GM19452 (cell line): ENCODE results near the gene EFCAB13.
"Not testable (repeated sequence)": the region's sequence is repeated elsewhere in the genome, so short reads cannot be mapped to it uniquely, and the experiment has no call there.

Experiments used
- ATAC-seq: cut with Tn5 transposase; IDR thresholded peaks from one replicate; pipeline ENCODE4 v1.9.1; 2021; ENCODE audit not compliant: unreplicated experiment

Gene EFCAB13

GRCh38 chr17:47423406-47424295 is 99.9 kb downstream of the EFCAB13 start:
- no peak for ATAC-seq

GRCh38 chr17:47425233-47425632 is 101.5 kb downstream of the EFCAB13 start:
- ATAC-seq, result not testable (repeated sequence)

GRCh38 chr17:47425887-47426635 is 102.3 kb downstream of the EFCAB13 start:
- ATAC-seq, result not testable (repeated sequence)

GRCh38 chr17:47427985-47428384 is 104.2 kb downstream of the EFCAB13 start:
- ATAC-seq, result no peak

GRCh38 chr17:47432240-47432639 is 108.5 kb downstream of the EFCAB13 start:
- not testable (repeated sequence) for ATAC-seq

- ATAC-seq, result no peak
Observed at GRCh38 chr17:47465165-47465564, 141.4 kb downstream of the EFCAB13 start.

GRCh38 chr17:47466976-47467375 is 143.2 kb downstream of the EFCAB13 start:
- not testable (repeated sequence) for ATAC-seq

- ATAC-seq, result no peak
Observed at GRCh38 chr17:47470836-47471235, 147.1 kb downstream of the EFCAB13 start.

DNA sequence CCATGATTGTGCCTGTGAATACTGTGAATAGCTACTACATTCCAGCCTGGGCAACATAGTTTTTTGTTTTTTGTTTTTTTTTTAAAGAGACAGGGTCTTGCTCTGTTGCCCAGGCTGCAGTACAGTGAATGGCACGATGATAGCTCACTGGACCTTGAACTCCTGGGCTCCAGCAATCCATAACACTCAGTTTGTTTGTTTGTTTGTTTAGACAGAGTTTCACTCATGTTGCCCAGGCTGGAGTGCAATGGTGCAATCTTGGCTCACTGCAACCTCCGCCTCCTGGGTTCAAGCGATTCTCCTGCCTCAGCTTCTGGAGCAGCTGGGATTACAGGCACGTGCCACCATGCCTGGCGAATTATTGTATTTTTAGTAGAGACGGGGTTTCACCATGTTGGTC is 148.3 kb downstream of the EFCAB13 start:
- not testable (repeated sequence) for ATAC-seq
